ENCODE data around the gene HTT.

Gene HTT

DNA sequence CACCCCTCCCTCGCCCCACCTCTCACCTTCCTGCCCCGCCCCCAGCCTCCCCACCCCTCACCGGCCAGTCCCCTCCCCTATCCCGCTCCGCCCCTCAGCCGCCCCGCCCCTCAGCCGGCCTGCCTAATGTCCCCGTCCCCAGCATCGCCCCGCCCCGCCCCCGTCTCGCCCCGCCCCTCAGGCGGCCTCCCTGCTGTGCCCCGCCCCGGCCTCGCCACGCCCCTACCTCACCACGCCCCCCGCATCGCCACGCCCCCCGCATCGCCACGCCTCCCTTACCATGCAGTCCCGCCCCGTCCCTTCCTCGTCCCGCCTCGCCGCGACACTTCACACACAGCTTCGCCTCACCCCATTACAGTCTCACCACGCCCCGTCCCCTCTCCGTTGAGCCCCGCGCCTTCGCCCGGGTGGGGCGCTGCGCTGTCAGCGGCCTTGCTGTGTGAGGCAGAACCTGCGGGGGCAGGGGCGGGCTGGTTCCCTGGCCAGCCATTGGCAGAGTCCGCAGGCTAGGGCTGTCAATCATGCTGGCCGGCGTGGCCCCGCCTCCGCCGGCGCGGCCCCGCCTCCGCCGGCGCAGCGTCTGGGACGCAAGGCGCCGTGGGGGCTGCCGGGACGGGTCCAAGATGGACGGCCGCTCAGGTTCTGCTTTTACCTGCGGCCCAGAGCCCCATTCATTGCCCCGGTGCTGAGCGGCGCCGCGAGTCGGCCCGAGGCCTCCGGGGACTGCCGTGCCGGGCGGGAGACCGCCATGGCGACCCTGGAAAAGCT lies at the start of gene HTT, which contains the start of gene HTT-AS:
Gene HTT (plus strand): TSS at position 604 of the 768 bp plus-strand sequence. CDS start 145 bp downstream, at position 749.
Gene HTT-AS (minus strand): TSS at position 461 of the 768 bp plus-strand sequence.
- DNase-seq (ENCODE audit: low spot score): peak; percentile 96

DNA sequence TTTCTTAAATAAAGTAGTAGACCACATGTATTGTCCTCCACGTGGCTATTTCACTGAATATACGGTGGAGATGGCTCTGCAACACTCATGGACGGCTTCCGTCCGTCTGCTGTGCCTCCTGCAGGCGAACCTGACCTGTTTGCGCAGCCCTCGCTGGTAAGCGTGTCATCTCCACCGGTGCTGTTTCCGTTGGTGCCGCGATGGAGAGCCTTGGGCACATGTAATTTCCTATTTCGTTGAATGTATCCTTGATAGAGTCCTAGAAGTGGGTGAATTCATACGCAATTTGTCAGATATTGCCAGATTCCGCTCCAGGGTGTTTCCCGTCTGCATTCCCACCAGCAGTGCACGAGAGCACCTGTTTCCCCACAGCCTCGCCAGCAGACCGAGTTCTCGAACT lies 48.6 kb upstream of the HTT start:
- no peak for DNase-seq (ENCODE audit: low spot score)

- DNase-seq (ENCODE audit: low spot score): no peak
Observed at GRCh38 chr4:3026540-3026939, 47.9 kb upstream of the HTT start.

DNA sequence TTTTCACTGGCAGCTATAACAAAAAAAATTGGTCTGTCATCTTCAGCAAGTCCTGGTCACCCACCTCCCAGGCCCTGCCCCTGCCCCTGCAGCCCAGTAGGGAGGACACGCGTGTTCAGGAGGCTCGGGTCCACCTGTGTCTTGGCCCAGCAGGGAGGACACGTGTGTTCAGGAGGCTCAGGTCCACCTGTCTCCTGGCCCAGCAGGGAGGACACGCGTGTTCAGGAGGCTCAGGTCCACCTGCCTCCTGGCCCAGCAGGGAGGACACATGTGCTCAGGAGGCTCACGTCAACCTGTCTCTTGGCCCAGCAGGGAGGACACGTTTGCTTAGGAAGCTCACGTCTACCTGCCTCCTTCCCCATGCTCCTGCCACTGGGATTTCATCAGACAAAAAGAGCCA lies 45.0 kb upstream of the HTT start:
- no peak for DNase-seq (ENCODE audit: low spot score)

DNA sequence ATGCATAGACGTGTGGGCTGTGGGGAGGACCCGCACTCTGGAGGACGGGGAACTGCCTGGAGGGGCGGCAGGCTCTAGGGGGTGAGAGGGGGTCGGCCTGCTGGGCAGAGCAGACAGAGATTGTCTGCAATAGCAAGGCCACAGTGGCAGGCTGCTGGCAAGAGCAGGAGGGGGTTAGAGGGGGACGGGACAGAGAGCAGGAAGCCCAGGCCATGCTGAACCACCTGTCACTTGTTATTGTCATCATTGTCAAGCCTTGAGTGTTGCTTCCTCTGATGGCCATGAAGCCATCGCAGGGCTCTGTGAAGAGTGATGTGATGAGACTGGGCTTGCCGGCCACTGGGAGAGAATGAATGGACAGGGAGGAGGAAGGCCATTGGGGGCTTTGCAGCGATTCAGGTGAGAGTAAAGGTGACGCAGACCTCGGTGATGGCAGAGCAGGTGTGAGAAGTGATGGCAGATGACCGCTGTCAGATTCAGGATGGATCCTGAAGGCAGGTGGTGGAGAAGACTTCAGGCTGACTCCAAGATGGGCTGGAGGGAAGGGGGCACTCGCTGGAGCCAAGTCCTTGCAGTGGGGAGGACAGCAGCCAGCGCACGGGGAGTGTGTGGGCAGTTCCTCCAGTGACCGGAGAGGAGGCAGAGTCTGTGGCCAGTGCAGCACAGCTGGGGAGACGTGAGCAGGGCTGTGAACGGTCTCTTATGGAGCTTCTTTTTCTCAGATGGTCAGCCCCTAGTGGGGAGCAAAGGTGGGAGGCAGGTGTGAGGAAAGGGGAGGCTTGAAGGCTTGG lies 43.7 kb upstream of the HTT start:
- DNase-seq (ENCODE audit: low spot score): no peak

GRCh38 chr4:3031357-3032082 lies 43.0 kb upstream of the HTT start:
- peak; percentile 35 for DNase-seq (ENCODE audit: low spot score)

GRCh38 chr4:3034231-3034630 lies 40.2 kb upstream of the HTT start:
- no peak for DNase-seq (ENCODE audit: low spot score)

DNA sequence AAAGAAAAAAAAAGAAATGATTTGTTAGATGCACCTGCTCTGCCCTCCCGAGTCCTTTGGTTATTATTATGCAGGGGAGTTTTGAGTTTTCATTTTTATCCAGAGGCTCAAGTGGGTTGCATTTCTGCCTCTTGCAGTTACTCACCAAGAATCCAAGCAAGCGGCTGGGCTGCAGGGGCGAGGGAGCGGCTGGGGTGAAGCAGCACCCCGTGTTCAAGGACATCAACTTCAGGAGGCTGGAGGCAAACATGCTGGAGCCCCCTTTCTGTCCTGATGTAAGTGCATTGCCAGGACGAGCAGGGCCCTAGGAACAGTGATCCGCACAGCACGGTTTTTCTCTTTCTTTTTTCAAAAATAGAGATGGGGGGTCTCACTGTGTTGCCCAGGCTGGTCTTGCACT lies 39.2 kb upstream of the HTT start:
- no peak for DNase-seq (ENCODE audit: low spot score)

DNA sequence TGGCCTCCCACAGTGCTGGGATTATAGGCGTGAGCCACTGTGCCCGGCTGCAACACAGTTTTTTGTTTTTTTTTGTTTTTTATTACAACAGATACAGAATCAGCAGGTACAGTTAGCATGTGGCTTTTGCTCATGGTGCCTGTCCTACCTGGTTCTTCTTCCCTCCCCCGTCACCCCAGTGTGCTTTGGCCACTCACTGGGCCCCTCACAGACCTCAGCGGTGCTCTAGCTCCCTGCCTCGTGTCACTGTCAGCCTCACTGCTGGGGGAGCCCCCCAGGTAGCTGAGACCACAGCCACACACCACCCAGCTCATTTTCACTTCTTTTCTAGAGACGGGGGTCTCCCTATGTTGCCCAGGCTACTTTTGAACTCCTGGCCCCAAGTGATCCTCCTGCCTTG lies 38.8 kb upstream of the HTT start:
- no peak for DNase-seq (ENCODE audit: low spot score)

GRCh38 chr4:3036131-3036952 lies 38.1 kb upstream of the HTT start:
- no peak for DNase-seq (ENCODE audit: low spot score)

GRCh38 chr4:3037957-3038461 lies 36.5 kb upstream of the HTT start:
- peak; percentile 55 for DNase-seq (ENCODE audit: low spot score)

GRCh38 chr4:3039706-3040366 lies 34.6 kb upstream of the HTT start:
- no peak for DNase-seq (ENCODE audit: low spot score)

DNA sequence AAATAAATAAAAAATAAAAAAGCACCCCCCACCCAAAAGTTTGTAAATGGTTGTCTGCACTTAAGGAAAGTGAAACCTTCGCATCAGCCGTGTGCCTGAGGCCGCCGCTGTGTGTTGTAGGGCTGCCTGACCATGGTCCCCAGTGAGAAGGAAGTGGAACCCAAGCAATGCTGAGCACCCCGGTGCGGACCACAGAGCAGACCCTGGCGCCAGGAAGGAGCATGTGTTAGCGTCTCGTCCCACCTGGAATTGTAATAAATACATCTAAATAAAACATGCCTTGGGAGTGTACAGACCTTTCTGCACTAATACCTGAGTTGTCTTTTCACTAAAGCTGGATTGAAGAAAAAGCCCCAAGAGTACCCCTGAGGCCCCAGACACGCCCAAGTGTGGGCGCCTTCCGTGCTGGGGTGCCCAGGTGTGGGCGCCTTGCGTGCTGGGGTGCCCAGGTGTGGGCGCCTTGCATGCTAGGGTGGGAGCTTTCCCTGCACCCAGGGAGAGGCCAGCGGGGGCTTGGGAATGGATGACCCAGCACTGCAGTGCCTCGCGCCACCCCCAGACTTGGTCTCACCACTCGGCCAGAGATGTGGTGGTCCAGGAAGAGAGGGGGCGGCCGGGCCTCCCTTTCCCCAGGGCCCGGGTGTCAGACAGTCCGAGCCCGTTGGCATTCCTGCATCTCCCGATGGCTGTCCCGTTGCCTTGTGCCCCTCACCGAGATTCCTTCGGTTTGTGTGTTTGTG lies 33.9 kb upstream of the HTT start:
- no peak for DNase-seq (ENCODE audit: low spot score)

DNA sequence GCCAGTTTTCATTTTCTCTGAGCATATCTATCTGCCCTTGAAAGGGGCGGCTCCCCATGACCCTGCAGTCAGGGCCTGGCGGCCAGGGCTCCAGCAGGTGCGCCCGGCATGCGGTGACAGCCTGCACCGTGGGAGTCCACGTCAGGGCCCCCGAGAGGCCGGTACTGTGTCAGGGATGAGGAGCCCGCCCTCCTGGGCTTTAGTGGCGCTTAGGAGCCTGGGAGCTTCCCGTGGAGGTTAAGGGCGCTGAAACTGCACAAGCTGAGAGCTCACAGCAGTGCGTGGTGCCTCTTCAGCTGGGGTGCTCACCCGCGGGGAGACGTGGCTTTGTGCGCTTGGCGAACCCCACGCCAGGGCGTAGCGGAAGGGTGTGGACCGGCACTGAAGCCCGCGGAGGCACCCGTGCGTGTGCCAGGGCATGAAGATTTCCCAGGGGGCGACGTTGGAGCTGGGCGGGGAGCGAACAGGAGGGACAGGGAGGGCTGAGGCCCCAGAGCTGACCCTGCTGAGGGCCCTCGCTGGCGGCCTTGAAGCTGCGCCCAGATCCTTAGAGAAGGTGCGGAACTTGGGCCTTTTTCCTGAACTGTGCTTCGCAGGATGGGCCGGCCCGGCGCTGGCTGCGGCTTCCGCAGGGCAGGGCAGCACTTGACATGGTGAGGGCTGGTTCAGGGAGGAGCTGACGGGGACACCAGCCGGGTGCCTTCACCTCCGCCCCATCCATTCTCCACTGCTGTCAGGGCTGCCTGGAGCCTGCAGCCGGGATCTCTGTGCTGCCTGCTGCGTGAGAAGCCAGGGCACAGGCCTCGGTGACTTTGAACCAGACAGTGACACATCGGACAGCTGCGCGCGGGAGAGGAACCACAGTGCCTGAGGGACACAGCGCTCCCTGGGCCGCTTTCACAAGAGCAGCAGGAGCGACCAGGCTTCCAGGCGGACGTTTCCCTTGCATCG lies 33.0 kb upstream of the HTT start:
- peak; percentile 91 for DNase-seq (ENCODE audit: low spot score)

GRCh38 chr4:3042226-3042625 lies 32.3 kb upstream of the HTT start:
- DNase-seq (ENCODE audit: low spot score): no peak

DNA sequence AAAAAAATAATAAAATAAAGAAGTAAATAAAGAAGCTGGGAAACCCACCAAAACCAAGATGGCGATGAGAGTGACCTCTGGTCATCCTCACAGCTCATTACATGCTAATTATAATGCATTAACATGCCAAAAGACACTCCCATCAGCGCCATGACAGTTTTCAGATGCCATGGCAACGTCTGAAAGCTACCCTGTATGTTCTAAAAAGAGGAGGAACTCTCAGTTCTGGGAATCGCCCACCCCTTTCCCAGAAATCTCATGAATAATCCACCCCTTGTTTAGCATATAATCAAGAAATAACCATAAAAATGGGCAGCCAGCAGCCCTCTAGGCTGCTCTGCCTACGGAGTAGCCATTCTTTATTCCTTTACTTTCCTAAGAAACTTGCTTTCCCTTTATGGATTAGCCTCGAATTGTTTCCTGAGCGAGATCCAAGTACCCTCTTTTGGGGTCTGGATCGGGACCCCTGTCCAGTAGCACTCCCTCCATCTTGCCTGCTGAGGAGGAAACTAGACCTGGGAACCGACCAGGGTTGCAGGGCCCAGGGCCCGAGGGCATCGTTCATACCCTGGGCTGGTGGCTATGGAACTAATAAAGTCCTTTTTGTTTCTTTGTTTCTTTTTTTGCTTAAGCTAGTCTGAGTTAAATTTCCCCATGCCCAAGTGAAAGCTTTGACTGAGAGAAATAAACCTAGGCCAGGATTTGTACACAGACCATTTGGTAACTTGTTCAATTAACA lies 31.0 kb upstream of the HTT start:
- no peak for DNase-seq (ENCODE audit: low spot score)

DNA sequence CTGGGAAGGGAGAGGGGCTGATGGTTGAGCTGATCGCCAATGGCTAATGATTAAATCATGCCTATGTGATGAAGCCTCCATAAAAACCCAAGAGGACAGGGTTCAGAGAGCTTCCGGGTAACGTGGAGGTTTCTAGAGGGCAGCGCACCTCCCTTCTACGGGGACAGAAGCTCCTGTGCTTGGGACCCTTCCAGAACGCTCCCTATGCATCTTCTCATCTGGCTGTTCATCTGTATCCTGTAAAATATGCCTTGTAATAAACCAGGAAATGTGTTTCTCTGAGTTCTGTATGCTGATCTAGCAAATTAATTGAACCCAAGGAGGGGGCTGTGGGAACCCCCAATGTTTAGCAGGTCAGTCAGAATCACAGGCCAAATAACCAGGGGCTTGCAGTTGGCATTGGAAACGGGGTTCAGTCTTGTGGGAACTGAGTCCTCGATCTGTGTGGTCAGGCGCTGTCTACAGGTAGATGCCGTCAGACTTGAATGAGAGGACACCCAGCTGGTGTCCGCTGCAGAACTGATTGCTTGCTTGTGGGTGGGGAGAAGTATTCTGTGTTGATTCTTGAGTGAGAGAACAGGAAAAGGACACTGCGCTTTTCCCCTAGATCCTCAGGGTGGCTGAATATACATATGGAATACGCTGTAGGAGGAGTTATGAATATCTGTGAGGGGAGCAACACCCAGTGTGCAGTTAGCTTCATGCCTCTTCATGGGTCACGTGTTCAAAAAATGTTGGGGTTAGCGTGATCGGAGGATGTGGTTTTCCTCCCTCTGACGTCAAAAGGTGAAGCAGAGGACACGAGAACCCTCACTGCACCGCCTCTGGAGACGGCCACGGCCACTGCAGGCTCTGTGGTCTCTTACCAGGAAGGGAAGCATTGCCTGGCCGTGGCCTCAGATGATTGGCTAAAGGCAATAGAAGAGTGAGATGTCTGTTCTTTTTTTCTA lies 29.3 kb upstream of the HTT start:
- DNase-seq (ENCODE audit: low spot score): no peak
